Astrocyte (in vitro differentiated cells and primary cell): ENCODE measurements around the gene PGM2. TPM values are rescaled to one million over a fixed set of nuclear protein-coding genes. Genes with fewer than 3 reads are reported as not detected.
A peak's percentile ranks its signal among the peaks of the same experiment; 100 is the strongest.

Experiments
- DNase-seq: peaks from one replicate; pipeline ENCODE4 v3.0.0-alpha.2; 2010; ENCODE audit warnings: low read depth
- FAIRE-seq: peaks from 2 replicates; lab custom pipeline; 2011; peaks lifted over from hg19 to GRCh38; lab: Jason Lieb, UNC
- H2AFZ ChIP-seq: 2 replicates; pipeline ENCODE4 v1.6.0; 2012; ENCODE audit warnings: low read depth, low read length, inconsistent platforms
- H3K27ac ChIP-seq: 2 replicates; pipeline ENCODE4 v1.5.1; 2011; ENCODE audit warnings: low read depth, low read length, inconsistent platforms
- H3K27me3 ChIP-seq: 2 replicates; pipeline ENCODE4 v1.6.0; 2011; ENCODE audit warnings: low read length, inconsistent platforms; ENCODE audit not compliant: insufficient read depth
- H3K36me3 ChIP-seq: 2 replicates; pipeline ENCODE4 v1.5.1; 2011; ENCODE audit warnings: low read length, inconsistent platforms; ENCODE audit not compliant: insufficient read depth
- H3K4me1 ChIP-seq: 2 replicates; pipeline ENCODE4 v1.5.1; 2011; ENCODE audit warnings: low read length, inconsistent platforms; ENCODE audit not compliant: insufficient read depth
- H3K4me2 ChIP-seq: 2 replicates; pipeline ENCODE4 v1.6.0; 2012; ENCODE audit warnings: low read length, inconsistent platforms
- H3K4me3 ChIP-seq: 2 replicates; pipeline ENCODE4 v1.5.1; 2011; ENCODE audit warnings: low read depth, mild to moderate bottlenecking, low read length, inconsistent platforms; ENCODE audit not compliant: insufficient read depth
- H3K79me2 ChIP-seq: 2 replicates; pipeline ENCODE4 v1.6.0; 2012; ENCODE audit warnings: mild to moderate bottlenecking, low read length, inconsistent platforms; ENCODE audit not compliant: insufficient read depth
- H3K9ac ChIP-seq: 2 replicates; pipeline ENCODE4 v1.6.0; 2012; ENCODE audit warnings: mild to moderate bottlenecking, low read length, inconsistent platforms
- H3K9me3 ChIP-seq: 2 replicates; pipeline ENCODE4 v1.5.1; 2012; ENCODE audit warnings: low read depth, mild to moderate bottlenecking, low read length, inconsistent platforms; ENCODE audit not compliant: insufficient read depth
- H4K20me1 ChIP-seq: 2 replicates; pipeline ENCODE4 v1.6.0; 2012; ENCODE audit warnings: low read length, inconsistent platforms; ENCODE audit not compliant: insufficient read depth
- H3K27ac Mint-ChIP-seq: one replicate; pipeline ENCODE4 v1.8.0; 2021; ENCODE audit warnings: mild to moderate bottlenecking, mixed read lengths; ENCODE audit not compliant: unreplicated experiment
- H3K27me3 Mint-ChIP-seq: one replicate; pipeline ENCODE4 v1.8.0; 2021; ENCODE audit warnings: low read depth, mixed read lengths; ENCODE audit not compliant: unreplicated experiment
- H3K36me3 Mint-ChIP-seq: one replicate; pipeline ENCODE4 v1.8.0; 2021; ENCODE audit warnings: low read depth, mixed read lengths; ENCODE audit not compliant: unreplicated experiment
- H3K4me1 Mint-ChIP-seq: one replicate; pipeline ENCODE4 v1.8.0; 2021; ENCODE audit warnings: low read depth, mixed read lengths; ENCODE audit not compliant: unreplicated experiment
- H3K4me3 Mint-ChIP-seq: one replicate; pipeline ENCODE4 v1.8.0; 2021; ENCODE audit warnings: mild to moderate bottlenecking, moderate library complexity, mixed read lengths; ENCODE audit not compliant: unreplicated experiment
- H3K9me3 Mint-ChIP-seq: one replicate; pipeline ENCODE4 v1.8.0; 2021; ENCODE audit warnings: mild to moderate bottlenecking, mixed read lengths; ENCODE audit not compliant: unreplicated experiment
- EZH2 ChIP-seq: IDR thresholded peaks from 2 replicates; pipeline ENCODE4 v1.6.1; 2012; ENCODE audit warnings: mild to moderate bottlenecking, low read length, inconsistent platforms; ENCODE audit not compliant: insufficient read depth
- total RNA-seq: library from RNA; stranded (reverse); gene quantifications from 2 replicates; pipeline ENCODE4 v1.2.1, GENCODE V29; 2021
- TF ChIP-seq, protein P1 (sequence below): IDR thresholded peaks from 2 replicates; pipeline ENCODE4 v1.5.1; 2011; ENCODE audit warnings: low read depth, mild to moderate bottlenecking, inconsistent platforms, low read length, moderate library complexity; ENCODE audit not compliant: insufficient read depth

The PGM2 gene
- total RNA-seq, 1 donor from 2014 or later, result 24.4 TPM

DNA sequence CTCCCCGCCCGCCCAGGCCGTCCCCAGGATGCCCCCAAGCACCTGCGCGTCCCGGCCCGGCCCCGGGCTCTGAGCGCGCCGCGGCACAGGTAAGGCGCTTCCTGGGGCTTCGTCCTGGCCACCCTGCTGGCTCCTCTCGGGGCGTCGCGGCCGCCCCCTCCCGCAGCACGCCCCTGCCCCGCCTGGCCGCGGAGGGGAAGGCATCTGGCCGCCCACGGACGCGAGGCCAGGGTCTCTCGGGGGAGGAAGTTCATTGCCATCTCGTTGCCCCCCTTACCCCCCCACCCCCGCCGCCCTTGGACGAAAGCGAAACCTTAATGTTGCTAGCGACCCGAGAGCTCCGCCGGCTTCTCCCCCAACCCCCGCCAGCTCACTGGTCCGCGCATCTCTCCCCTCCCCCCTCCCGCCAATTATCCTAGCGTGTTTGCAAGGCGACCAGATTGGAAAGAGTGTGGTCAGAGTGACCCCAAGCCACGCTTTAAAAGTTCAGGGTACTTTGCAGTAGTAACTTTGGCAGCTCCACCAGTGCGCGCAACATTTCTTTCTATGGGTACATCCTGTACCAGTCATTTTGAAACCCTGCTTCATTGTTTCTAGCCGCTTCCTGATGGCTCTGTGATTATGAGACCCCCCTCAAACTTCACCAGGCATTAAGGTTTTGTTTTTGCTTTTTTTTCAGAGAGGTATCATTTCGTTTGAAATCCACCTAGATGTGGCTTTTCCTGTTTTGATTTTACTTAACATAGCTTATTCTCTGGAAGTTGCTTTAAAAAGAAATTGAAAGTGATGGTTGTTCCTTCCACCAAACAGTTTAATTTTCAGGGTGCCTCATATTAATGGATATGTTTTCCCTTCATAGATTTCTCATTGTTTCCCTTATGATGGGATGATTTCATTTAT, 65.0 kb downstream of the PGM2 start:
- TF ChIP-seq, protein P1, sequence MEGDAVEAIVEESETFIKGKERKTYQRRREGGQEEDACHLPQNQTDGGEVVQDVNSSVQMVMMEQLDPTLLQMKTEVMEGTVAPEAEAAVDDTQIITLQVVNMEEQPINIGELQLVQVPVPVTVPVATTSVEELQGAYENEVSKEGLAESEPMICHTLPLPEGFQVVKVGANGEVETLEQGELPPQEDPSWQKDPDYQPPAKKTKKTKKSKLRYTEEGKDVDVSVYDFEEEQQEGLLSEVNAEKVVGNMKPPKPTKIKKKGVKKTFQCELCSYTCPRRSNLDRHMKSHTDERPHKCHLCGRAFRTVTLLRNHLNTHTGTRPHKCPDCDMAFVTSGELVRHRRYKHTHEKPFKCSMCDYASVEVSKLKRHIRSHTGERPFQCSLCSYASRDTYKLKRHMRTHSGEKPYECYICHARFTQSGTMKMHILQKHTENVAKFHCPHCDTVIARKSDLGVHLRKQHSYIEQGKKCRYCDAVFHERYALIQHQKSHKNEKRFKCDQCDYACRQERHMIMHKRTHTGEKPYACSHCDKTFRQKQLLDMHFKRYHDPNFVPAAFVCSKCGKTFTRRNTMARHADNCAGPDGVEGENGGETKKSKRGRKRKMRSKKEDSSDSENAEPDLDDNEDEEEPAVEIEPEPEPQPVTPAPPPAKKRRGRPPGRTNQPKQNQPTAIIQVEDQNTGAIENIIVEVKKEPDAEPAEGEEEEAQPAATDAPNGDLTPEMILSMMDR, result no peak
- no peak for TF ChIP-seq EZH2
- peak overlapping the region; percentile 88 for H3K4me2 ChIP-seq
- no peaks in the 10 kb centered on the region for H3K4me1 Mint-ChIP-seq
- H3K9ac ChIP-seq, result peak overlapping the region; percentile 15
- FAIRE-seq, result no peak
- H4K20me1 ChIP-seq, result no peaks in the 10 kb centered on the region
- H3K27ac Mint-ChIP-seq, result no peak overlapping the region
- peaks cover 22% of the 10 kb centered on the region for H3K27me3 ChIP-seq
- no peaks in the 10 kb centered on the region for H3K79me2 ChIP-seq
- H3K4me1 ChIP-seq, result peaks cover 8% of the 10 kb centered on the region
- H3K9me3 ChIP-seq, result no peaks in the 10 kb centered on the region
- no peaks in the 10 kb centered on the region for H3K36me3 ChIP-seq
- peak overlapping the region; percentile 82 for H3K4me3 Mint-ChIP-seq
- peaks cover 65% of the 10 kb centered on the region for H3K27me3 Mint-ChIP-seq
- peak overlapping the region; percentile 62 for H3K4me3 ChIP-seq
- no peaks in the 10 kb centered on the region for H3K9me3 Mint-ChIP-seq
- H3K36me3 Mint-ChIP-seq, result no peaks in the 10 kb centered on the region
- DNase-seq, result no peak
- H2AFZ ChIP-seq, result peak overlapping the region; percentile 74
- no peak overlapping the region for H3K27ac ChIP-seq

DNA sequence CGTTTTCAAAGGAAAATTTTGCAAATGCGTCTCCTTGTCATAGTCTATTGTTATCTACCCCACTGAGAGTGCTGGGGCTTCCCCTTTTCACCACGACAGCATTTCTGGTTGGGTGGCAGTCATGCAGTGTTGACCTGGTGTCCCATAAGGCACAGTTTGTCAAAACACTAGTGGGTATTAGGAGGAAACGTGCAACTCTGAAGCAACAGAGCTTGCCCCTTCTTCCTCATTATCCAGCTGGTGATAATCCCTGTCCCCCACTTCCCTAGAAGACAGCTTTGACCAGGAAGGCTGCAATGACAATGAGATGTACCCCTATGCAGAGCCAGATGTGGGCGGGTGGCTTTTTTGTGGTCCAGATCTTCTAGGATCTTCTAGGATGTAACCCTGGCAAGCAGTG, 66.2 kb downstream of the PGM2 start:
- Mint-ChIP-seq H3K9me3 (no peaks in the 10 kb centered on the region), H3K4me3 (no peak overlapping the region), H3K27ac (no peak overlapping the region), H3K27me3 (peaks cover 64% of the 10 kb centered on the region), H3K4me1 (no peaks in the 10 kb centered on the region), H3K36me3 (no peaks in the 10 kb centered on the region)
- no peak for TF ChIP-seq EZH2
- TF ChIP-seq, protein P1, result no peak
- H4K20me1 ChIP-seq, result no peaks in the 10 kb centered on the region
- no peak overlapping the region for H3K9ac ChIP-seq
- FAIRE-seq, result no peak
- H3K79me2 ChIP-seq, result no peaks in the 10 kb centered on the region
- DNase-seq, result no peak
- H3K27ac ChIP-seq, result no peak overlapping the region
- H3K9me3 ChIP-seq, result no peaks in the 10 kb centered on the region
- no peak overlapping the region for H3K4me3 ChIP-seq
- H3K36me3 ChIP-seq, result no peaks in the 10 kb centered on the region
- no peak overlapping the region for H2AFZ ChIP-seq
- H3K4me1 ChIP-seq, result peaks cover 8% of the 10 kb centered on the region
- peaks cover 22% of the 10 kb centered on the region for H3K27me3 ChIP-seq
- no peak overlapping the region for H3K4me2 ChIP-seq

DNA sequence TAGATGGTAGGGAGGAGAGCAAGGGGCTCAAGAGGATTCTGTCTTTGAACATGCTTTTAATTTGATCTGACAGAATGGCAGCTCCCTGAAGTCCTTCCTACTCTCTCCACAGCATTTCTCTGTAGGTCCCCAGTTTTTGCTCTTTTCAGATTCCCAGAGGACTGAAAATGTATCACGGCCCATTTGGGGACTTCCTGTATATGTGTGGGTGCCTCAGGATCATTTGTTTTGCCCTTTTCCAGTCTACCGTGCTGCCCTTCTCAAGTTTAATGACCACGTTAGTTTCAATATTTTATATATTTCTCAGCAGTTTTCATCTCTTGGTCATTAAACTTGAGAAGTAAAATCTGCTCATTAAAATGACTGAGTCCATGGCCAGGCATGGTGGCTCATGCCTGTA, 66.7 kb downstream of the PGM2 start:
- no peaks in the 10 kb centered on the region for H3K79me2 ChIP-seq
- DNase-seq (no peak), FAIRE-seq (no peak)
- no peak overlapping the region for H2AFZ ChIP-seq
- H3K27ac Mint-ChIP-seq, result no peak overlapping the region
- peaks cover 59% of the 10 kb centered on the region for H3K27me3 Mint-ChIP-seq
- H3K9me3 ChIP-seq, result no peaks in the 10 kb centered on the region
- no peaks in the 10 kb centered on the region for H3K9me3 Mint-ChIP-seq
- no peaks in the 10 kb centered on the region for H4K20me1 ChIP-seq
- H3K36me3 ChIP-seq, result no peaks in the 10 kb centered on the region
- TF ChIP-seq EZH2, result no peak
- TF ChIP-seq, protein P1, result no peak
- no peaks in the 10 kb centered on the region for H3K4me1 Mint-ChIP-seq
- H3K27ac ChIP-seq, result no peak overlapping the region
- no peak overlapping the region for H3K9ac ChIP-seq
- H3K4me2 ChIP-seq, result no peak overlapping the region
- H3K4me3 ChIP-seq, result no peak overlapping the region
- peaks cover 8% of the 10 kb centered on the region for H3K4me1 ChIP-seq
- no peaks in the 10 kb centered on the region for H3K36me3 Mint-ChIP-seq
- no peak overlapping the region for H3K4me3 Mint-ChIP-seq
- H3K27me3 ChIP-seq, result peaks cover 19% of the 10 kb centered on the region
